SIG-M5 (cell line): ENCODE results near the gene TTC16.

Source experiments
- DNase-seq: peaks from one replicate; lab custom pipeline; 2025; lab: John Stamatoyannopoulos, UW

TTC16 gene, protein sequence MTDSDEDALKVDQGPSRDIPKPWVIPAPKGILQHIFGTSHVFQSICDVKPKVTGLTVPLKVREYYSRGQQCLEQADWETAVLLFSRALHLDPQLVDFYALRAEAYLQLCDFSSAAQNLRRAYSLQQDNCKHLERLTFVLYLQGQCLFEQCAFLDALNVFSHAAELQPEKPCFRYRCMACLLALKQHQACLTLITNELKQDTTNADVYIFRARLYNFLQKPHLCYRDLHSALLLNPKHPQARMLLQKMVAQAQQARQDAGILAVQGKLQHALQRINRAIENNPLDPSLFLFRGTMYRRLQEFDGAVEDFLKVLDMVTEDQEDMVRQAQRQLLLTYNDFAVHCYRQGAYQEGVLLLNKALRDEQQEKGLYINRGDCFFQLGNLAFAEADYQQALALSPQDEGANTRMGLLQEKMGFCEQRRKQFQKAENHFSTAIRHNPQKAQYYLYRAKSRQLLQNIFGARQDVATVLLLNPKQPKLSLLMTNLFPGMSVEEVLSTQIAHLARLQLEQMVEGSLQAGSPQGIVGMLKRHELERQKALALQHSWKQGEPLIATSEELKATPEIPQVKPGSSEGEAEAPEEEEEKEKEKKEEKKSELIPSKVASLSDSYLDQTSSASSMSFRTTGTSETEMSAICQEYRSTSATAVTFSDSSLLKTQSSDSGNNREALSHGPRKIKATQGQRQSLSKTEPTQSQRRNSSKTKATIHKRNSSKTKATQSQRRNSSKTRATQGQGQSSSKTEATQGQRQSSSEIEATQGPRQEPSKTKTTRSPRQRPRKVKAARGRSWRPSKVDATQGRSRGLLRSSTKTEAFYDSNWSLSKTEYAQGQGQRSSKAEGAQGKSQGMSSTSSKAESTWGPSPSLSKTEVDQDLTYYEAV

GRCh38 chr9:127715470-127716337 lies at the start of gene TTC16, which contains the start of gene PTRH1:
TTC16 (plus strand) TSS chr9:127716079; CDS start chr9:127716146, 67 bp downstream.
PTRH1 (minus strand) TSS chr9:127715663; CDS start chr9:127715639, 24 bp downstream.
- DNase-seq: peak; percentile 55

- DNase-seq: no peak
Observed at GRCh38 chr9:127667127-127667844, 48.6 kb upstream of the TTC16 start.

DNA sequence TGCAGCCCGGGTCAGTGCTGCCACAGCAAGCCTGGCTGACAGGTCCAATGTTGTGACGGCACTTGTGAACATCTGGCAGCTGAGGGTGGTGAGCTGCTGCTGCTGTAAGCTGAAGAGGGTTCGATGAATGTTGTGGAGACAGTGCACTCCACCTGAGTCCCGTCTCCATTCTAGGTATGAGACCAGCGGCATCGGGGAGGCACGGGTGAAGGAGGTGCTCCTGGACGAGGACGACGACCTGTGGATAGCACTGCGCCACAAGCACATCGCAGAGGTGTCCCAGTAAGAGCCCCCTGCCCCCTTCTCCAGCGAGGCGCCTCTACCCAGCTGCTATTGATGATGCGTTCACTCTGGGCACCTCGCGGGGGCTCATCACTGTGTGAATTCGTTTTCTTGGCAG lies 48.0 kb upstream of the TTC16 start:
- no peak for DNase-seq

- DNase-seq: no peak
Observed at GRCh38 chr9:127673234-127673633, 42.6 kb upstream of the TTC16 start.

DNA sequence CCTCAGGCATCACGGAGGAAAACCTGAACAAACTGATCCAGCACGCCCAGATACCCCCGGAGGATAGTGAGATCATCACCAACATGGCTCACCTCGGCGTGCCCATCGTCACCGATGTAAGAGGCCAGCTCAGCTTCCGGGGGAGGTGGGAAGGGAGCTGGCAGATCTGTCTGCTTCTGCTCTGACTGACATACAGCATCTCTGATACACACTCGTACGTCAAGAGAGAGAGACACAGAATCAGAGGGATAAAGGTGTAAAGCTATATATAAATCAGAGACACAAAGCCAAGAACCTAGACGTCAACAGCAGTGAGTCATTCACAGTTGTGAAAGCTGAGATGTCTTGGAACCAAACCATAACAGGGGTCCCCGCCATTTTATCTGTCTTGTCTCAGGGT lies 39.2 kb upstream of the TTC16 start:
- DNase-seq: no peak

DNA sequence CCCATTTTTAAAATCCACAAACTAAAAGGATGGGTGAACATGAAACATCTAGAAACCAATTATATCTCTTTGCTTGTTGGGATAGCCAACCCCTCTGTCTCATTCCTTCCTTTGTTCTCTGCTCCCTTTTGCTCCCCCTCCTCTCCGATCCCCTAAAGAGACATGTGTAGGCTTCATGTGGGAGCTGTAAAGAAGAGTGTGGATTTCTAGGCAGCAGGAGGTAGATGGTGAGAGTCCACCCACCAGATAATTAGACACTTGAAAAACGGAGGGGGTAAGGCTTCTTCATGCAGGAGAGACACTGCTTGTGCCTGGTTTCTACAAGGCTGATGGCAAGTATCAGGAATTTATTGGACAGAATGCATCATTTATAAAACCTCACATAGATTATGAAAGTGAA lies 36.4 kb upstream of the TTC16 start:
- DNase-seq: no peak

- DNase-seq: no peak
Observed at GRCh38 chr9:127680226-127680625, 35.7 kb upstream of the TTC16 start.

DNA sequence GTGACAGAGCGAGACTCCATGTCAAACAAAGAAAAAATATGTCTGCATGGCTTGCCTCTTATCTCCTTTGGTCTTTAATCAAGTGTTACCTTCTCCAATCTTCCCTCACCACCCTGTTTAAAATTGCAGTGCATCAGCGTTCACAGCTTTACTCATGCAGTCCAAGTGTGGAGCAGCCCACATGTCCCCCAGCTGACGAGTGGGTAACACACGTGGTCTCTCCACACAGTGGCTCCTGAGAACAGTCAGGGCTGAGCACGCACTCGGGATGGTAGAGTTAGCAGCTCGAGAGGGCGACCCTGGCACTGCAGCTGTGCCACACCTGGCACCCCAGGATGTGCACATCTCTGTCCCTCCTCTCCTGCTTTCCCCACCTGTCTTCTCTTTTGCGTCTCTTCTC lies 35.0 kb upstream of the TTC16 start:
- no peak for DNase-seq

DNA sequence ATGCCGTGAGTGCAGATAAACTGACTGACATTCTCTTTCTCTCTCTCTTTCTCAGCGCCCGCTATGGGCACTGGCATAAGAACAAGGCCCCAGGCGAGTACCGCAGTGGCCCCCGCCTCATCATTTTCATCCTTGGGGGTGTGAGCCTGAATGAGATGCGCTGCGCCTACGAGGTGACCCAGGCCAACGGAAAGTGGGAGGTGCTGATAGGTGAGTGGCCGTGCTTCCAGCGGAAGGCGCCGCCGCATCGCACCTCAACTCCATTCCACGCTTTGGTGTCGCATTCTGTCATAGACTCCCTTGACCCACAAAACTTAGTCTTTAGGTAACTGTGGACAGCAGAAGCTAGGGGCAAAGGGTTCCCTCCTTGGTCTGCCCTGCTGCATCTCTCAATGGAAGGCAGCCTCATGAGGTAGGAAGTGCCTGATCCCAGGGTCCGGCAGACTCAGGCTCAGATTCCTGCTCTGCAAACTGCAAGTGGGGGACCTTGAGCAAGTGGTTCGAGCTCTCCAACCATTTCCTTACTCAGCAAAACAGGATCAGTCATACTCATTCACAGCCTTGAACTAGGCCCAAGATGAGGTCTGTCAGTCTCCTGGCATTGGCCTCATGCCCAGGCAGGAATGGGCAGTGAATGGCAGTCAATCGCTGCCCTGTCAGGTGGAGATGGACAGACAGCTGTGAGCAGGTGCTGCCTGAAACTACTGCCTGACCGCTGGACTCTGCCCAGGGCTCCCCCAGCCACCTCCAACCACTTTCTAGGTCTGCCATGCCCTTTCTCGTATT lies 33.3 kb upstream of the TTC16 start:
- DNase-seq: no peak

DNA sequence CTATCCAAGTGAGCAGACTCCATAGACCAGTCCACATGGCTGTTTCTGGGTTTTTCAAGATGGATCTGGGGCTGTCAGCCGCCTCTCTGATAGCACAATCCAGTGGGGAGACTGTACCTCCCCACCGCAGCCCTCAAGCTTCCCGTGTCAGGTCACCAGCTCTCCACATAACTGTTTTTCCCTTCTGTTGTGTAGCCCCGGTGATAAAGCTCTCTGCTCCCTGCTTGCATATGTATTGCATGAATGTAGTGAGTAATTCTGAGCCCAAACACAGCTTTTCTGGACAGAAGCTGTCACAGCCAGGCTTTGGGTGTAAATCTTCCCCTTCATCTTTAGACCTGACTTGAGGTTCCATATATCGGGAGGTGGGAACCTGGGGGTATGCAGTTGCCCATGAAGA lies 32.2 kb upstream of the TTC16 start:
- DNase-seq: no peak

GRCh38 chr9:127684576-127684975 lies 31.3 kb upstream of the TTC16 start:
- no peak for DNase-seq

- no peak for DNase-seq
Observed at GRCh38 chr9:127686461-127687393, 29.2 kb upstream of the TTC16 start.

- no peak for DNase-seq
Observed at GRCh38 chr9:127689329-127690000, 26.4 kb upstream of the TTC16 start.

GRCh38 chr9:127690735-127691134 lies 25.1 kb upstream of the TTC16 start:
- DNase-seq: no peak

- no peak for DNase-seq
Observed at GRCh38 chr9:127692071-127692470, 23.8 kb upstream of the TTC16 start.

- DNase-seq: no peak
Observed at GRCh38 chr9:127693143-127693542, 22.7 kb upstream of the TTC16 start.

GRCh38 chr9:127693697-127694096 lies 22.2 kb upstream of the TTC16 start:
- no peak for DNase-seq

- no peak for DNase-seq
Observed at GRCh38 chr9:127694890-127695720, 20.8 kb upstream of the TTC16 start.
